C4-2B (cell line): ENCODE data around the gene TM9SF3.

ENCODE experiments used
- CTCF ChIP-seq: fragments of 450-650 bp; conservative IDR thresholded peaks from 2 replicates; pipeline ENCODE4 v1.5.1; 2017; ENCODE audit warnings: mild to moderate bottlenecking
- ZFX ChIP-seq: fragments of 450-650 bp; IDR thresholded peaks from 2 replicates; pipeline ENCODE4 v1.6.1; 2017

GRCh38 chr10:96511044-96511945, 75.5 kb downstream of the TM9SF3 start:
- TF ChIP-seq CTCF = peak; percentile 80
- no peak for TF ChIP-seq ZFX
